ENCODE data around the gene VPS16.
A peak's percentile ranks its signal among the peaks of the same experiment; 100 is the strongest.

The VPS16 gene

DNA sequence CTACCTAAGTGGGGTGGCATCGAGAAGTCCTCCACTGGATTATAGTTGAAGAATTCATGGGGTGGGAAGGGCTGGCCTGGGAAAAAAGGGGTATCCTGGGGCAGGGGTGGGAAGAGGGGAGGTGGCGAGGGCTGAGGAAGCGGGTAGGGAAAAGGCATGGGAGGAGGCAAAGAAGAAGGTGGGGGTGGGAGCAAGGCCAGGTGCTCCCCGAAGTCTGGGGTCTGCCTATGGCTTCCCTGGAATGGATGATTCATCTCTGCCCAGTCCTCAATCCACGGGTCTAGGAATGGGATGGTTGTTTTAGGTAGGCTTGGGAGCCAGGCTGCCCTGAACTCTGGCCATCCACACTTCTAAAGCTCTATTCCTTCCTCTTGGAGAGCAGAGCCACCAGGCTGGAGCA is 4.5 kb upstream of the VPS16 start (continued):
- TF ChIP-seq, protein P1, sequence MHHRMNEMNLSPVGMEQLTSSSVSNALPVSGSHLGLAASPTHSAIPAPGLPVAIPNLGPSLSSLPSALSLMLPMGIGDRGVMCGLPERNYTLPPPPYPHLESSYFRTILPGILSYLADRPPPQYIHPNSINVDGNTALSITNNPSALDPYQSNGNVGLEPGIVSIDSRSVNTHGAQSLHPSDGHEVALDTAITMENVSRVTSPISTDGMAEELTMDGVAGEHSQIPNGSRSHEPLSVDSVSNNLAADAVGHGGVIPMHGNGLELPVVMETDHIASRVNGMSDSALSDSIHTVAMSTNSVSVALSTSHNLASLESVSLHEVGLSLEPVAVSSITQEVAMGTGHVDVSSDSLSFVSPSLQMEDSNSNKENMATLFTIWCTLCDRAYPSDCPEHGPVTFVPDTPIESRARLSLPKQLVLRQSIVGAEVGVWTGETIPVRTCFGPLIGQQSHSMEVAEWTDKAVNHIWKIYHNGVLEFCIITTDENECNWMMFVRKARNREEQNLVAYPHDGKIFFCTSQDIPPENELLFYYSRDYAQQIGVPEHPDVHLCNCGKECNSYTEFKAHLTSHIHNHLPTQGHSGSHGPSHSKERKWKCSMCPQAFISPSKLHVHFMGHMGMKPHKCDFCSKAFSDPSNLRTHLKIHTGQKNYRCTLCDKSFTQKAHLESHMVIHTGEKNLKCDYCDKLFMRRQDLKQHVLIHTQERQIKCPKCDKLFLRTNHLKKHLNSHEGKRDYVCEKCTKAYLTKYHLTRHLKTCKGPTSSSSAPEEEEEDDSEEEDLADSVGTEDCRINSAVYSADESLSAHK (tag by site-specific recombination; IDR thresholded peaks at IDR 0.05), result no peak
- TF ChIP-seq ZNF19 (tag by site-specific recombination; IDR thresholded peaks at IDR 0.05; ENCODE audit: low read depth) (no peak), KLF16 (tag by site-specific recombination; IDR thresholded peaks at IDR 0.05) (no peak)

DNA sequence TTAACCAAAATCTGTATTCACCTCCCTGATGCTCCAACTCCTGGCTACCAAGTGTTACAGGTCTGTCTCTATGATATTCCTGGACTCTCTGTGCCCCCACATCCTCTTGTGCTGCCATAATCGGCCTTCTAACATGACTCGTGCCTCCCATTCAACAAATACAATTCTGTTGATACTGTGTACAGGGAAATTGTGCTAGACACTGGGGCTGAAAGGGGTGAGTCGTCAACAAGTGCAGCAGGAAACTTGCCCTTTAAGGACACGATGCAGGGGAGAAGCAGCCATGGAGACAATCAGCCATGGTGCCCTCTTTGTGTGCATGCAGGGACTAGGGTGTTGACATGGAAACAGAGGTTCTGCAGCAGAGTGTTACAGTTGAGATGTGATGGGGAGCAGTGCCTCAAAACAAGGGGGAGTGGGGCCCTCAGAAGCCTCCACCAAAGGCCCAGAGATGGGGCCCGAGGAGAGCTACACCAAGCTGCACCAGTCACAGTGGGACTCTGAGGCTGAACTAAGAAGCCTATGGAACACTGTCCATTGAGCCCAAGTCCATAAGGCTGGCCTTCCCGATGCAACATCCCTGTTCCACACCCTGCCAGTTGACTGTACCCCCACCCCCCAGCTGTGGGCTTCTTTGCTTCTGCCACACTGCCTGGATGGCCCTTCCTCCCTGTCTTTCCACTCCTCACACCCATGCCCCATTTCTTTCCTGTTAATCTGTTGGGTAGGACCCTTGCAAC is 3.2 kb upstream of the VPS16 start:
- ChIA-PET POLR2A (interaction anchor here (0.6 kb wide), 1 partner anchor 60 kb away, joined by 4 read pairs; no protein-coding TSS in a partner anchor), CTCF (interaction anchor here (1.3 kb wide), 1 partner anchor 85 kb away, joined by 5 read pairs; no protein-coding TSS in a partner anchor)
- Histone ChIP-seq H3K4me3 (ENCODE audit: low read depth, low read length) (no peak overlapping the region), H3K27ac (ENCODE audit: extremely low read depth, low read depth, low read length) (no peak overlapping the region), H3K4me1 (ENCODE audit: control insufficient read depth, insufficient read depth, low read length) (peaks cover 6% of the 10 kb centered on the region; the same call in 1 of the 2 replicates), H3K36me3 (ENCODE audit: control insufficient read depth in 2 of 2, insufficient read depth in 1 of 2, low read length in 2 of 2) (peaks cover 9 to 55% of the 10 kb centered on the region in 2 experiments; a peak in 2 of 3 replicates), H3K9me3 (ENCODE audit: control insufficient read depth, insufficient read depth, low read depth, low read length) (no peaks in the 10 kb centered on the region)
- TF ChIP-seq SCRT2 (tag by site-specific recombination; IDR thresholded peaks at IDR 0.05) (0 out of 2 replicates have a peak, but pooled peaks have one; percentile 12), ZFP69B (tag by site-specific recombination; IDR thresholded peaks at IDR 0.05) (no peak), ZNF19 (tag by site-specific recombination; IDR thresholded peaks at IDR 0.05; ENCODE audit: low read depth) (no peak)

DNA sequence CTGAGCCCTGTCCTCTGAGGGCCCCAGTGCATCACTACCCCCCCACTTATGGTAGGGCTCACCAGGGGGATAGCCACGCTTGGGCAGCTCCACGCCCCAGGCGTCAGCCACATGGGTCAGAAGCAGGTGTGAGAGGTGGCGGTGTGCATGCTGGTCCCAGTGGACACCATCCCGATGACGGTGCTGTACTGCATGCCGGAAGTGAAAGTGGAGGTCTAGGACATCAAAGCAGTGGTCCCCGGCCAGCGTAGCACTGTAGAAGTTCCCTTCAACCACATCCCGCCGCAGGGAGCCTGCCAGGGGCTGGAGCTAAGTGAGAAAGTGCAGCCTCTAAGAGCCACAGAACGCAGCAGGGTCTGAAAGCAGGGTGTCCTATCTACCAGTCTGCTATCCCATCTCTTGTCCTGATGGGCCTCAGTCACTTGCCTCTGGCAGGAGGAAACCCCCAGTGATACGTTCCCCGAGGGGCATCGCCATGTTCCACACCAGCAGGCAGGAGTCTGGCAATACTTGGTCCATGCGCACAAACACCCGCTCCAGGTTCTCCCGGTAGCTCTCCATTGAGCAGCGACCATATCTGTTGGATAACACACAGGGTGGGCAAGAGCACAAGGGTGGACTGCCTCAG is 2.3 kb upstream of the VPS16 start:
- peaks cover 6 to 55% of the 10 kb centered on the region in 2 experiments; a peak in 2 of 3 replicates for H3K36me3 ChIP-seq (ENCODE audit: control insufficient read depth in 2 of 2, insufficient read depth in 1 of 2, low read length in 2 of 2)
- no peak overlapping the region for H3K4me3 ChIP-seq (ENCODE audit: low read depth, low read length)
- H3K4me1 ChIP-seq (ENCODE audit: control insufficient read depth, insufficient read depth, low read length), result peaks cover 6% of the 10 kb centered on the region; the same call in 1 of the 2 replicates
- TF ChIP-seq HOXC10 (CRISPR knock-in tag; IDR thresholded peaks at IDR 0.05) (no peak), ZBTB20 (tag by site-specific recombination; IDR thresholded peaks at IDR 0.05) (no peak), ZNF10 (tag by site-specific recombination; IDR thresholded peaks at IDR 0.05) (no peak), ZFP37 (tag by site-specific recombination; IDR thresholded peaks at IDR 0.05) (no peak), ZSCAN30 (tag by site-specific recombination; IDR thresholded peaks at IDR 0.05) (no peak), ZNF112 (tag by site-specific recombination; IDR thresholded peaks at IDR 0.05) (no peak), ZNF473 (tag by site-specific recombination; IDR thresholded peaks at IDR 0.05) (no peak), SCRT2 (tag by site-specific recombination; IDR thresholded peaks at IDR 0.05) (no peak), SP2 (tag by site-specific recombination; IDR thresholded peaks at IDR 0.05) (no peak)
- TF ChIP-seq, protein P1 (tag by site-specific recombination; IDR thresholded peaks at IDR 0.05), result no peak
- TF ChIP-seq, protein P2, sequence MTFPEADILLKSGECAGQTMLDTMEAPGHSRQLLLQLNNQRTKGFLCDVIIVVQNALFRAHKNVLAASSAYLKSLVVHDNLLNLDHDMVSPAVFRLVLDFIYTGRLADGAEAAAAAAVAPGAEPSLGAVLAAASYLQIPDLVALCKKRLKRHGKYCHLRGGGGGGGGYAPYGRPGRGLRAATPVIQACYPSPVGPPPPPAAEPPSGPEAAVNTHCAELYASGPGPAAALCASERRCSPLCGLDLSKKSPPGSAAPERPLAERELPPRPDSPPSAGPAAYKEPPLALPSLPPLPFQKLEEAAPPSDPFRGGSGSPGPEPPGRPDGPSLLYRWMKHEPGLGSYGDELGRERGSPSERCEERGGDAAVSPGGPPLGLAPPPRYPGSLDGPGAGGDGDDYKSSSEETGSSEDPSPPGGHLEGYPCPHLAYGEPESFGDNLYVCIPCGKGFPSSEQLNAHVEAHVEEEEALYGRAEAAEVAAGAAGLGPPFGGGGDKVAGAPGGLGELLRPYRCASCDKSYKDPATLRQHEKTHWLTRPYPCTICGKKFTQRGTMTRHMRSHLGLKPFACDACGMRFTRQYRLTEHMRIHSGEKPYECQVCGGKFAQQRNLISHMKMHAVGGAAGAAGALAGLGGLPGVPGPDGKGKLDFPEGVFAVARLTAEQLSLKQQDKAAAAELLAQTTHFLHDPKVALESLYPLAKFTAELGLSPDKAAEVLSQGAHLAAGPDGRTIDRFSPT (tag by site-specific recombination; IDR thresholded peaks at IDR 0.05), result no peak
- TF ChIP-seq, protein P3, sequence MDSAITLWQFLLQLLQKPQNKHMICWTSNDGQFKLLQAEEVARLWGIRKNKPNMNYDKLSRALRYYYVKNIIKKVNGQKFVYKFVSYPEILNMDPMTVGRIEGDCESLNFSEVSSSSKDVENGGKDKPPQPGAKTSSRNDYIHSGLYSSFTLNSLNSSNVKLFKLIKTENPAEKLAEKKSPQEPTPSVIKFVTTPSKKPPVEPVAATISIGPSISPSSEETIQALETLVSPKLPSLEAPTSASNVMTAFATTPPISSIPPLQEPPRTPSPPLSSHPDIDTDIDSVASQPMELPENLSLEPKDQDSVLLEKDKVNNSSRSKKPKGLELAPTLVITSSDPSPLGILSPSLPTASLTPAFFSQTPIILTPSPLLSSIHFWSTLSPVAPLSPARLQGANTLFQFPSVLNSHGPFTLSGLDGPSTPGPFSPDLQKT (IDR thresholded peaks at IDR 0.05; ENCODE audit: borderline replicate concordance, low read depth, low read length), result no peak
- TF ChIP-seq, protein P4, sequence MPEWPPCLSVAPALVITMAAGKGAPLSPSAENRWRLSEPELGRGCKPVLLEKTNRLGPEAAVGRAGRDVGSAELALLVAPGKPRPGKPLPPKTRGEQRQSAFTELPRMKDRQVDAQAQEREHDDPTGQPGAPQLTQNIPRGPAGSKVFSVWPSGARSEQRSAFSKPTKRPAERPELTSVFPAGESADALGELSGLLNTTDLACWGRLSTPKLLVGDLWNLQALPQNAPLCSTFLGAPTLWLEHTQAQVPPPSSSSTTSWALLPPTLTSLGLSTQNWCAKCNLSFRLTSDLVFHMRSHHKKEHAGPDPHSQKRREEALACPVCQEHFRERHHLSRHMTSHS (tag by site-specific recombination; IDR thresholded peaks at IDR 0.05), result no peak
- ChIA-PET CTCF (interaction anchor here (1.0 to 1.3 kb wide), 2 partner anchors 13 to 86 kb away, joined by 4 to 5 read pairs; no protein-coding TSS in a partner anchor), POLR2A (interaction anchor here (0.8 to 1.4 kb wide), 2 partner anchors 23 to 32 kb away, joined by 3 to 4 read pairs; partner anchors contain the start of gene C20orf141)
- no peaks in the 10 kb centered on the region for H3K9me3 ChIP-seq (ENCODE audit: control insufficient read depth, insufficient read depth, low read depth, low read length)
- no peak overlapping the region for H3K27ac ChIP-seq (ENCODE audit: extremely low read depth, low read depth, low read length)
